ENCODE data around the gene THSD4. TPM values are rescaled to one million over a fixed set of nuclear protein-coding genes. Genes with fewer than 3 reads are reported as not detected.

Gene THSD4
- total RNA-seq, 1 experiment from 2014 or later: 29.0 TPM

GRCh38 chr15:71245588-71245987, 130.3 kb downstream of the THSD4 start:
- no peak for DNase-seq
- Histone ChIP-seq H3K4me2 (ENCODE audit: low read length) (no peak overlapping the region), H3K4me3 (ENCODE audit: low read length) (no peak overlapping the region), H3K9ac (ENCODE audit: low read length) (no peak overlapping the region), H3F3A (ENCODE audit: low read length, unreplicated experiment) (no peaks in the 10 kb centered on the region), H3K27me3 (ENCODE audit: low read length) (no peaks in the 10 kb centered on the region), H3K4me1 (ENCODE audit: insufficient read depth, low read length) (peaks cover 6% of the 10 kb centered on the region), H3K79me2 (ENCODE audit: low read length) (no peaks in the 10 kb centered on the region), H3K36me3 (ENCODE audit: low read depth, low read length) (peaks cover 31% of the 10 kb centered on the region), H4K20me1 (ENCODE audit: low read length) (no peaks in the 10 kb centered on the region), H3K9me3 (ENCODE audit: low read length) (no peaks in the 10 kb centered on the region), H3K9me2 (replicated peaks; ENCODE audit: low read length) (no peaks in the 10 kb centered on the region), H2AFZ (ENCODE audit: low read length) (no peak overlapping the region), H3K27ac (ENCODE audit: low read length) (no peak overlapping the region)
- ChIA-PET POLR2A (ENCODE audit: unreplicated experiment) (no interaction called here), CTCF (no interaction called here)
- TF ChIP-seq, protein P1, sequence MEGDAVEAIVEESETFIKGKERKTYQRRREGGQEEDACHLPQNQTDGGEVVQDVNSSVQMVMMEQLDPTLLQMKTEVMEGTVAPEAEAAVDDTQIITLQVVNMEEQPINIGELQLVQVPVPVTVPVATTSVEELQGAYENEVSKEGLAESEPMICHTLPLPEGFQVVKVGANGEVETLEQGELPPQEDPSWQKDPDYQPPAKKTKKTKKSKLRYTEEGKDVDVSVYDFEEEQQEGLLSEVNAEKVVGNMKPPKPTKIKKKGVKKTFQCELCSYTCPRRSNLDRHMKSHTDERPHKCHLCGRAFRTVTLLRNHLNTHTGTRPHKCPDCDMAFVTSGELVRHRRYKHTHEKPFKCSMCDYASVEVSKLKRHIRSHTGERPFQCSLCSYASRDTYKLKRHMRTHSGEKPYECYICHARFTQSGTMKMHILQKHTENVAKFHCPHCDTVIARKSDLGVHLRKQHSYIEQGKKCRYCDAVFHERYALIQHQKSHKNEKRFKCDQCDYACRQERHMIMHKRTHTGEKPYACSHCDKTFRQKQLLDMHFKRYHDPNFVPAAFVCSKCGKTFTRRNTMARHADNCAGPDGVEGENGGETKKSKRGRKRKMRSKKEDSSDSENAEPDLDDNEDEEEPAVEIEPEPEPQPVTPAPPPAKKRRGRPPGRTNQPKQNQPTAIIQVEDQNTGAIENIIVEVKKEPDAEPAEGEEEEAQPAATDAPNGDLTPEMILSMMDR (conservative IDR thresholded peaks at IDR 0.05; ENCODE audit: low read depth, low read length): no peak
- TF ChIP-seq EZH2phosphoT487 (IDR thresholded peaks at IDR 0.05; ENCODE audit: borderline replicate concordance, low read length): no peak
- no peak for TF ChIP-seq EZH2 (IDR thresholded peaks at IDR 0.05; ENCODE audit: low read length, unreplicated experiment)
- intact Hi-C loops (cut with micrococcal nuclease): no loop called here
- no peak for ATAC-seq
- no TSS peak for BruUV-seq (replicated peaks)

DNA sequence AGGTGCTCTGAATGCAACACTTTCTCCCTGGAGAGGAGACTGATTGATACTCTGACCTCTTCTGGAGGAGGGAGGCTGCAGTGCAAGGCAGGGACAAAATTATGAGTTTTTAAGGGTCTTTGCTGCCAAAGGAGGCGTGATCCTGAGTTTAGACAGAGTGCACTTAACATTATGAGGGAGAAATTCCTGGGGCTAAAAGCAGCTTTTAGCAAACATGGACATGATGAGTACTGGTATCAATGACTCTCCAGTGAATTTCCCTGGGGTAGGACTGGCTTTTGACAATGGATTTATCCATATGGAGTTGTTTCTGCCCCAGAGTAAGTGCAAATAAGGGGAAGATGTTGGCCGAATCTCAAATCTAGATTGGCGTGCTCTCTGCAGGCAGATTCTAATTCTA, 133.1 kb downstream of the THSD4 start:
- Histone ChIP-seq H3K27ac (ENCODE audit: low read length) (no peak overlapping the region), H3K9me2 (replicated peaks; ENCODE audit: low read length) (no peaks in the 10 kb centered on the region), H3K36me3 (ENCODE audit: low read depth, low read length) (peaks cover 25% of the 10 kb centered on the region; the same call in 1 of the 2 replicates), H3K9ac (ENCODE audit: low read length) (no peak overlapping the region), H2AFZ (ENCODE audit: low read length) (no peak overlapping the region), H3F3A (ENCODE audit: low read length, unreplicated experiment) (no peaks in the 10 kb centered on the region), H3K27me3 (ENCODE audit: low read length) (no peaks in the 10 kb centered on the region), H3K4me2 (ENCODE audit: low read length) (no peak overlapping the region), H3K9me3 (ENCODE audit: low read length) (no peaks in the 10 kb centered on the region), H3K79me2 (ENCODE audit: low read length) (no peaks in the 10 kb centered on the region), H3K4me1 (ENCODE audit: insufficient read depth, low read length) (peaks cover 25% of the 10 kb centered on the region), H4K20me1 (ENCODE audit: low read length) (no peaks in the 10 kb centered on the region), H3K4me3 (ENCODE audit: low read length) (no peak overlapping the region)
- DNase-seq: no peak
- POLR2A ChIA-PET (ENCODE audit: unreplicated experiment): no interaction called here
- ATAC-seq: no peak
- intact Hi-C loops (cut with micrococcal nuclease): no loop called here
- TF ChIP-seq, protein P1 (conservative IDR thresholded peaks at IDR 0.05; ENCODE audit: low read depth, low read length): no peak
- no peak for TF ChIP-seq EZH2 (IDR thresholded peaks at IDR 0.05; ENCODE audit: low read length, unreplicated experiment)
- BruUV-seq (replicated peaks): no TSS peak
- CTCF ChIA-PET: no interaction called here

DNA sequence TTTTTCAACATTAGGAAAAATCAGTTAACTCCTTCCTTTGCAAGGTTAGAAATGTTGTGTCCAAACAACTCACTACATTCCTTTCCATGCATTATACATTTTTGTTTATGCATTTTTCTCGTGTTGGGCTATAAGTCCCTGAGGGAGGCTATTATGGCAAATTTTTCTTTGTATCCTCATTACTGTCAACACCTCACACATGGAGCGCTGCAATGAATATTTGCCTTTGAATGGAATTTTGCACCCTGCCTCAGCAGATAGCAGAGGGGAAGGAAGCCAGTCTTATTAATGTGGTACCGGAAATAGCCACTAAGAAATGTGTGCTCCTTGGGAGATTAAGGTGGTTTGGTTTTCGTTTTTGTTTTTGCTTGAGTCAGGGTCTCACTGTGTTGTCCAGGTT, 134.7 kb downstream of the THSD4 start:
- no peaks in the 10 kb centered on the region for H4K20me1 ChIP-seq (ENCODE audit: low read length)
- peak overlapping the region; percentile 89 for H3K27ac ChIP-seq (ENCODE audit: low read length)
- peaks cover 25% of the 10 kb centered on the region for H3K36me3 ChIP-seq (ENCODE audit: low read depth, low read length)
- no peaks in the 10 kb centered on the region for H3F3A ChIP-seq (ENCODE audit: low read length, unreplicated experiment)
- DNase-seq (no peak), ATAC-seq (no peak)
- H3K4me2 ChIP-seq (ENCODE audit: low read length): no peak overlapping the region
- TF ChIP-seq EZH2phosphoT487 (IDR thresholded peaks at IDR 0.05; ENCODE audit: borderline replicate concordance, low read length): no peak
- TF ChIP-seq, protein P1 (conservative IDR thresholded peaks at IDR 0.05; ENCODE audit: low read depth, low read length): no peak
- no peak for TF ChIP-seq EZH2 (IDR thresholded peaks at IDR 0.05; ENCODE audit: low read length, unreplicated experiment)
- ChIA-PET POLR2A (ENCODE audit: unreplicated experiment) (no interaction called here), CTCF (no interaction called here)
- no peak overlapping the region for H3K4me3 ChIP-seq (ENCODE audit: low read length)
- no peaks in the 10 kb centered on the region for H3K9me3 ChIP-seq (ENCODE audit: low read length)
- H2AFZ ChIP-seq (ENCODE audit: low read length): no peak overlapping the region
- intact Hi-C loops (cut with micrococcal nuclease): no loop called here
- H3K79me2 ChIP-seq (ENCODE audit: low read length): no peaks in the 10 kb centered on the region
- no peaks in the 10 kb centered on the region for H3K9me2 ChIP-seq (replicated peaks; ENCODE audit: low read length)
- no peak overlapping the region for H3K9ac ChIP-seq (ENCODE audit: low read length)
- H3K27me3 ChIP-seq (ENCODE audit: low read length): no peaks in the 10 kb centered on the region
- no TSS peak for BruUV-seq (replicated peaks)
- H3K4me1 ChIP-seq (ENCODE audit: insufficient read depth, low read length): peaks cover 25% of the 10 kb centered on the region
